KG1 (cell line): ENCODE data around the gene SRSF4.
"Not testable (repeated sequence)": the region's sequence is repeated elsewhere in the genome, so short reads cannot be mapped to it uniquely, and the experiment has no call there.

Source experiments
- DNase-seq: peaks from one replicate; lab custom pipeline; 2025; lab: John Stamatoyannopoulos, UW

Gene SRSF4

GRCh38 chr1:29124366-29125236 lies 57.1 kb downstream of the SRSF4 start:
- no peak for DNase-seq

DNA sequence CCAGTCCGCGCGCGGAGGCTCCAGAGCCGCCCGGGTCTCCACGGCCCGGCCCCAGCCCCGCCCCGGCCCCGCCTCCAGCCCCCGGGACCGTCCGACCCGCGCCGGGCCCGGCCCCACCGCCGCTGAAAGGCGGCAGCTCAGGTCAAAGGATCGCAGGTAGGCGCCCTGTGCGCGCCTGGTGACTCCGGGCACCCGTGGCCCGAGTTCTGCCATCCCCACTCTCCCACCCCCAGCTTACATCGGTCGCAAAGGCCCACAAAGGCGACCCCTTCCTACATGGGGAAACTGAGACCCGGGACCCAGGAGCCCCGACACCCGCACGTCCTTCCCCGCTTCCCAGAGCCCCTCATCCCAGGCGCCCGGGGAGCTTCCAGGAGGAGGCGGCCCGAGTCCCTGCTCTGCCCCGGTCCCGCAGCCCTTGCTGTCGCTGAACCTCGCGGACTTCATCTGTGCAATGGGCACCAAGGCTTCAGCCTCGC lies 57.8 kb downstream of the SRSF4 start, which contains the start of gene TMEM200B:
TMEM200B (minus strand) TSS at position 17 of the 479 bp plus-strand sequence. CDS start 2,075 bp downstream, outside the sequence.
- DNase-seq = no peak

DNA sequence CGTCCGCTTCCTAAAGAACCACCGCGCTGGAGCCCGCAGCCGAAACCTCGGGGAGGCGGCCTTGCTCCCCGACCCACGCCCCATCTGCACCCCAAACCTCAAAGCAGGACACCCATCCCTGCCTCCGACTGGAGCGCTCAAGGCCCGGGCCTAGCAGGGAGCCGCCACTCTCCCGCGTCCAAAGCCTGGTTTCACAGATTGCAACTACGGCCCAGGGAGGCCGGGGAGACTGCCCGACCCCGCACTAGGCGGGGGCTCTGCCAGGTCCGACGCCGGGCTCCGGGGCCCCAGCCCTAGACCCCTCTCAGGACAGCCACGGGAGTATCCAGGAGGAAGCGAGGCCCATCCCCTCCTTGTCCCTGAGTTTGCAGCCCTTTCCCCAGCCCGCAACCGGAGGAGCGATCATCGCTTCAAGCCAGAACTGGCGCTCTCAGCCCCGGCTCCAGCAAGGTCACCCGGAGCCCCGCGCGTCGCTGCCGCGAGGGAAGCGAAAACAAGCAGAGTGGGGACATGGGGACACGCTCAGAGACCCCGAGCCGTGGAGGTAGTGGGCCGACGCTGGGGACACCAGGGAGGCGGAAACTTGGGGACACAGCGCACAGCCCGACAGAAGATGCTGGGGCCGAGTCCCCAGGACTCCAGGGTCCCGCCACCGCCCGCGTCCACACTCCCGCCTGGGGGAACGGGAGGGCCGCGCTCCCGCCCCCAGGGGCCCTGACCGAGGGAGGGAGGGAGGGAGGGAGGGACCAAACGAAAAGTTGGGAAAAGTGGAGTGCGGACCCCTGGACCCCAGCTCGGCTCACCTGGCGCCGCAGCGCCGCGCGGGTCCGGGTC lies 58.4 kb downstream of the SRSF4 start:
- DNase-seq = no peak

- DNase-seq = no peak
Measured at GRCh38 chr1:29122682-29123052, 59.0 kb downstream of the SRSF4 start.

GRCh38 chr1:29121936-29122681 lies 59.6 kb downstream of the SRSF4 start:
- no peak for DNase-seq

DNA sequence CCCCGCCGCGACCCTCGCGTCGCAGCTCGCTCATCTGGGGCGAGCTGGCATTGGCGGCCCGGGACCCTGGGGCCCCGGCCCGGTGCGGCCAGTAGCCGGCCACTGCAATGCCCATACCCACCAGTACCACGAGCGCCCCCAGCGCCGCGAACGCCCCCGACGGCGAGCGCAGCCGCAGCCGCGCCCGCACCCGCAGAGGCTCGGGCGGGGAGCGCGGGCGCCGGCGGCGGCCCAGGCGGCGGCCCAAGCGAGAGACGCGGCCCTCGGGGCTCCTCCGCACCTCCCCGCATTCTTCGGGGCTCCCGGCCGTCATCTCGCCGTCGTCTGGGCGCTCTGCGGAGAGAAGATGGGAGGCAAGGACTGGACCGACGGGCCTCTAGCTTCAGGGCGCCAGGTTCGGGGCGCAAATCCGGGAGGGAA lies 60.2 kb downstream of the SRSF4 start:
- DNase-seq = no peak

DNA sequence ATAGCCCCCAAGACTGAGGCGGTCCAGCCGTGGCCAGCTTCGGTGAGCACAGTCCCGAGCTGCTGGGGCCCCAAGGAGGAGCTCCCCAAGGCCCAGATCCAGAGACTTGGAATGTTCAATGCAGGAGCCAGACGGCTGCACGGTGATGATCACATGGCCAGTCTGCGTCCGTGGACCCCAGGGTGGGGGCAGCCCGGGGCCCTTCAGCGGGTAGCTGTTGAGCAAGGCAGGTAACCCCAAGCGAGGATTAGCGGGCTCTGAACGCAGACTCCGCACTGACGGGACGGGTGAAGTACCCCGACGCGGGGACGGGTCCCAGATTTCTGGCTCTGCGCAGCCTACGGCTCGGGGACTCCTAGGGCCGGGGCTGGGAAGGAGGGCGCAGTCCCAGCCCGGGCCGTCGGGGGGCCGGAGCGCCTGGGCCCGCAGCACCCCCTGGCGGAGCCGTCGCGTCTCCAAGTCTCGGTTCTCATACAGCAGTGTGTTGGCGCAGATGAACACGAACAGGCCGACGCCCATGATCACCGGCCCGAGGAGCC lies 60.7 kb downstream of the SRSF4 start:
- DNase-seq = peak; percentile 24

DNA sequence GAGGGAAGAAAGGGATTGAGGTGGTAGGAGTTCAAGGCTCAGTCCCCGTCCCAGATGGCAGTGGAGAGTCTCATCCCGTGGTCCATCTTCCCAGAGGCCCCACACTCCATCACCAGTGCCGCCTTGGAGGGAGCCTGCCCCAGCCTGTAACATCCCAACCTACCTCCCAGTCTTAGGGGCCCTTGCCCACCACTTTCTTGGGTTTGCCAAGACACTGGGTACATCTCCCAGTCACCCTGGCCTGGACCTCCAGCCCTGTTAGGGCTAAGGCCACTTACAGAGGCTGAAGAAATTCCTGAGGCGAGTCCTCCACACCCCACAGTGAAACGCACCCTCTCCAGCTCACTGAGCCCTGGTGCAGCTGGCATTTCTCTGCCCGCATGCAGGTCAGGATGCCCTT lies 61.3 kb downstream of the SRSF4 start:
- no peak for DNase-seq

GRCh38 chr1:29119121-29119929 lies 62.4 kb downstream of the SRSF4 start:
- DNase-seq = no peak

- no peak for DNase-seq
Measured at GRCh38 chr1:29117381-29117780, 64.3 kb downstream of the SRSF4 start.

GRCh38 chr1:29114654-29115053 lies 67.0 kb downstream of the SRSF4 start:
- DNase-seq = no peak

DNA sequence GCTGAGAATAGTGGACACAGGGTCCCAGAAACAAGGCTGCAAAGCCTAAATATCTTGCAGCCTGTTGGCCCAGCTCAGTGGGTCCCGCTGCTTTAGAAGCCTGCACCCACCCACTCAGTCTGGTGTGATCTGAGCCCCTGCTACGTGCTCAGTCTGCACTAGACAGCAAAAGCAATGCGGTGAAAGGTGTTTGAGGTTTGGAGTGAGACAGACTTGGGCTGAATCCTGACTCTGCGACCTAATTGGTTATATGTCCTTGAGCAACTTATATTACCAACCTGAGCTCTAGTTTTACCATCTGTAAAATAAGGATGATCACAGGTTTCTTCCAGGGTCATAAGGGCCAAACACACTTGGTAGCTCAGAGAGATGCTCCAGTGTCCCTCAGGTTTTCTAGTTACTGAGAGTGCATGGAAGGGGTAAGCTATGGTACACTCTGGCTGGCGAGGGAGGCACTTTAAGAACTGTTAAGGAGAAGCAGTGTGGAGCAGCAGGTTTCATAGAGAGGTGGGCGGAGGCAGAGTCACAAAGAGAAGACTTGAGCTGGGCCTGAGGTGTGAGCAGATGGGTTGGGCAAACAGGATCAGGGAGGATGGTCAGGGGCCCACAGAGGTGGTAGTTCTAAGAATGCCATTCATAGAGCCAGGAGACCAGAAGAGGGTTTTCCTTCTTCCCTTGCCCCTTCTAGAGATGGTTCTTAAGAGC lies 68.1 kb downstream of the SRSF4 start:
- DNase-seq = no peak

- DNase-seq = no peak
Measured at GRCh38 chr1:29112705-29113412, 68.8 kb downstream of the SRSF4 start.

- DNase-seq = not testable (repeated sequence)
Measured at GRCh38 chr1:29108041-29108440, 73.7 kb downstream of the SRSF4 start.

GRCh38 chr1:29105822-29106221 lies 75.9 kb downstream of the SRSF4 start:
- no peak for DNase-seq

- DNase-seq = no peak
Measured at GRCh38 chr1:29100487-29100886, 81.2 kb downstream of the SRSF4 start.

DNA sequence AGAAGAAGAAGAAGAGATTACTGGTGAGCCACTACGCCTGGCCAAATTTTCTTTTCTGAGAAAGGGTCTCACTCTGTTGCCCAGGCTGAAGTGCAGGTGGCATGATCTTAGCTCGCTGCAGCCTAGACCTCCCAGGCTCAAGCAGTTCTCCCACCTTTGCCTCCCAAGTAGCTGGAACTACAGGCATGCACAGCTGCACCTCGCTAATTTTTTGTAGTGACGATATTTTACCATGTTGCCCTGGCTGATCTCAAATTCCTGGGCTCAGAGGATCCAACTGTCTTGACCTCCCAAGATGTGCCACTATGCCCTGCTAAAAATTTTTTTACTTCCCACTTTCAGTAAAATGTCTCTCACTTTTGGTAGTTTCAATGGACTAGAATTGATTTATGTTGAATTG lies 82.4 kb downstream of the SRSF4 start:
- DNase-seq = no peak
